NB4 (cell line): ENCODE data around the gene TAF4.
"Not testable (repeated sequence)": the region's sequence is repeated elsewhere in the genome, so short reads cannot be mapped to it uniquely, and the experiment has no call there.

Experiments
- DNase-seq: peaks from one replicate; pipeline ENCODE4 v3.0.0; 2010; ENCODE audit warnings: low read depth
- H3K4me3 ChIP-seq: one replicate; pipeline ENCODE4 v1.5.1; 2011; ENCODE audit warnings: mild to moderate bottlenecking, low read depth, low read length, moderate library complexity
- MYC ChIP-seq: IDR thresholded peaks from 2 replicates; pipeline ENCODE4 v1.6.1; 2011; ENCODE audit warnings: low read depth, low read length
- POLR2A ChIP-seq: IDR thresholded peaks from 2 replicates; pipeline ENCODE4 v1.6.1; 2011; ENCODE audit warnings: mild to moderate bottlenecking; ENCODE audit not compliant: insufficient read length; ENCODE audit errors: extremely low read depth
- TF ChIP-seq, protein P1 (sequence below): IDR thresholded peaks from one replicate; pipeline ENCODE4 v1.5.1; 2012; ENCODE audit warnings: low read depth, low read length
- TF ChIP-seq, protein P2 (sequence below): IDR thresholded peaks from 2 replicates; pipeline ENCODE4 v1.6.1; 2011; ENCODE audit warnings: low read depth, low read length

TAF4 gene

DNA sequence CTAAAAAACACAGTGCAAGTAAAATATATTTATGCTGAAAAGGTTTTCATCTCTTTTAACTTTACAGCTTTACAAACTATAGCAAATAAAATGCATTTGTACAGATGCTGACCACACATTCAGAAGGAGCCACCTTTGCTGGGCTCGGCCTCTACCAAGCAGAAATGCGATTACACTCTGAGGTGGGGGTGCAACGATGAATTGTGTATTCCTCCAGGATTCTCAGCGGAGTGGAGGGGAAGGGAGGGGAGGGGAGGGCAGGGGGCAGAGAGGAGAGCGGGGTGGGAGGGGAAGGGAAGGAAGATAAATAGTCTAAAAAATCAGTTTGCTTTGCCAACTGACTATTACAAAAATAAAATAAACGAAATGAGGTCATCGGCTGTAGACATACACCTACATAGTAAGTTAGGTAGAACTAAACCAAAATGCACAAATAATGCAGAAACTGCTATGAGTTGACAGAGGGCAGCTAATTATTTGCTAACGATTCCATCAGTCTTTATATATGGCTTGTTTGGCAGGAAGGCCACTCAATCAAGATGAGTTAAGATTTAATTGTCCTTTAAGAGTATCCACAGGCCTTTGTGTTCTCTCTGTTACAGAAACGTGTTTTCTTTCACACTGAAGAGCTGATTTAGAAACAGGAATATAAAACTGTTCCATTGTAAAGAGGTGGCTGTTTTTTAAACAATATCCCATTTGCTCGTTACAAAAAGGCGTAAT lies 90.1 kb downstream of the TAF4 start:
- no peak overlapping the region for H3K4me3 ChIP-seq
- no peak for DNase-seq
- TF ChIP-seq, protein P1, sequence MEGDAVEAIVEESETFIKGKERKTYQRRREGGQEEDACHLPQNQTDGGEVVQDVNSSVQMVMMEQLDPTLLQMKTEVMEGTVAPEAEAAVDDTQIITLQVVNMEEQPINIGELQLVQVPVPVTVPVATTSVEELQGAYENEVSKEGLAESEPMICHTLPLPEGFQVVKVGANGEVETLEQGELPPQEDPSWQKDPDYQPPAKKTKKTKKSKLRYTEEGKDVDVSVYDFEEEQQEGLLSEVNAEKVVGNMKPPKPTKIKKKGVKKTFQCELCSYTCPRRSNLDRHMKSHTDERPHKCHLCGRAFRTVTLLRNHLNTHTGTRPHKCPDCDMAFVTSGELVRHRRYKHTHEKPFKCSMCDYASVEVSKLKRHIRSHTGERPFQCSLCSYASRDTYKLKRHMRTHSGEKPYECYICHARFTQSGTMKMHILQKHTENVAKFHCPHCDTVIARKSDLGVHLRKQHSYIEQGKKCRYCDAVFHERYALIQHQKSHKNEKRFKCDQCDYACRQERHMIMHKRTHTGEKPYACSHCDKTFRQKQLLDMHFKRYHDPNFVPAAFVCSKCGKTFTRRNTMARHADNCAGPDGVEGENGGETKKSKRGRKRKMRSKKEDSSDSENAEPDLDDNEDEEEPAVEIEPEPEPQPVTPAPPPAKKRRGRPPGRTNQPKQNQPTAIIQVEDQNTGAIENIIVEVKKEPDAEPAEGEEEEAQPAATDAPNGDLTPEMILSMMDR: no peak
- no peak for TF ChIP-seq POLR2A
- TF ChIP-seq, protein P2, sequence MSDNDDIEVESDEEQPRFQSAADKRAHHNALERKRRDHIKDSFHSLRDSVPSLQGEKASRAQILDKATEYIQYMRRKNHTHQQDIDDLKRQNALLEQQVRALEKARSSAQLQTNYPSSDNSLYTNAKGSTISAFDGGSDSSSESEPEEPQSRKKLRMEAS: no peak
- TF ChIP-seq MYC: no peak

DNA sequence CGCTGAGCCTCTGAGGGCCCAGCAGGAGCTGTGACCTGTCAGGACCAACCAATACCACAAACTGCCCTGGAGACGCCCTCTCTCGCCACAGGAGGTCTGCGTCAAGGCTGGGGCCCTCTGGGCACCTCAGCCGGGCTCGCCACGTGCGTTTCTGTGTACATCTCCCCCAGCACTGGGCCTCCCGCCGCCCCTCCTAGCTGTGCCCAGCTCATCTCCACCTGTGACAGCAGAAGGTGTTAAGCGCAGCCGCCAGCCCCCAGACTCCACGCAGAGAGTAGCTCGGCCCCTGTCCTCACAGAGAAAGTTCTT lies 91.4 kb downstream of the TAF4 start:
- no peak overlapping the region for H3K4me3 ChIP-seq
- TF ChIP-seq MYC: no peak
- no peak for DNase-seq

DNA sequence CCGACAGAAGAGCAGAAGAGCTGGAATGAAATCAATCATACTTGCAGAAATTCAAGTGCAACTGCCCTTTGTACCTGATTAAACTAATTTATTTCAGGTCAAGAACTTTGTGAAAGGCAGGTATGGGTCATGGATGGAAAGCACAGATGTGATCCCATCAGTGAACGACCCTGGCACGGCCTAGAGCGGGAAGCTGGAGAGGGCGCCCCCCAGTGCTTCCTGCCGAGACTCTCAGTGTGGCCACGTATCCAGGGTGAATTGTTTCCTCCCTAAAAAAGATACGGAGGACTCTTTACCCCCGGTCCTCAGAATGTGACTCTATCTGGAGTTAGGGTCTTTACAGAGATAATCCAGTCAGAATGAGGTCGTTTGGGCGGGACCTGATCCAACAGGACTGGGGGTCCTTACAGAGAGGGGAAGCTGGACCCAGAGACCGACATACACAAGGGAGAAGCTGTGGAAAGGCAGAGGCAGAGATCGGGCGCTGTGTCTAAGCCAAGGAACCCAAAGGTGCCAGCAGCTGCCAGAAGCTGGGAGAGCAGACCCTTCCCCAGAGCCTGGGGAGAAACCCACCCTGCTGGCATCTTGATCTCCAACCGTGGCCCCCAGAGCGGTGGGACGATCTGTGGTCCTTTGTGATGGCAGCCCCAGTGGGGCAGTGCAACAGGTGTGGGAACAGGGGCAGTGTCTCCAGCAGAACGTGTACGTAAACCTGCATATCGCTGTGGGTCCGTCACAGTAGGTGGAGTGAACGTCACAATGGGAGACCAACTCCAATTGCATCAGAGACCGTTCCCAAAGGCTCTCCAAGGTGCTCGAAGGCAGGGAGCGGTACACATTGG lies 91.9 kb downstream of the TAF4 start:
- H3K4me3 ChIP-seq: no peak overlapping the region
- DNase-seq: no peak
- TF ChIP-seq, protein P2: no peak
- TF ChIP-seq MYC (no peak), POLR2A (no peak)
- TF ChIP-seq, protein P1: no peak

DNA sequence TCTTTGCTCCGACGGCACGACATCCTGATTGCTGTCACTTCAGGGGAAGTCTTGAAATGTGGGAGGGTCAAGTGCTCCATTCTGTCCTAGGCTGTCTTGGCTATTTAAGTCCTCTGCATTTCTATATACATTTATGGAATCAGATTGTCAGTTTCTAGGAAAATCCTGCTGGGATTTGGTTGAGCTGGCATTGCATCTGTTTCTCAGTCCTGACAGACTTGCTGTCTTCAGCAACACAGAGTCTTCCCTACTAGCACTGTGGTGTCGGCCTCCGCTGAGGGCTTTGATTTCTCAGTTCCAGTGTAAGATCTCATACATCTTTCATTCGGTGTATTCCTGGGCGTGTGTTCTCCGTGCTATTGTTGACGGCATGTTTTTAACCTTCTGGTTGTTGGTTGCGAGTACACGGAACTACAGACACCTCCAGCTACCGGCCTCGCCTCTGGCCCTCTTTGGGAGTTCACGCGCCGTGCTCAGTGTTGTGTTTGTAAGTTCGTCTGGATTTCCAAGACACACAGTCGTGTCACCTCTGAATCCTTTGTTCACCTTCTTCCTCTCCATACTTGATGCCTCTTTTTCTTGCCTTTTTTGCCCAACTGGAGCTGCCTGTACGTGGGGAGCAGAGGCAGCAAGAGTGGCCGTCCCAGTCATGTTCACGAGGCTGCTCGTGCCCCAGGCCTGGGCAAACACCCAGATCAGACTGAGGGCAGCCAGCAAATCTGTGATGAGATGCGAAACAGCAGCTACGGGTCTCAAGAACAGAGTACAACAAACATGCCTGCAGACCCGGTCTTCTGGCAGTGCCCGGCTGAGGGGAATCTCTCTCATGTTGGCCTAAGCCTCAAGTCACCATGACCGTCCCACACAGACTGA lies 92.8 kb downstream of the TAF4 start:
- no peak overlapping the region for H3K4me3 ChIP-seq
- DNase-seq: no peak
- TF ChIP-seq, protein P2: no peak
- TF ChIP-seq POLR2A (no peak), MYC (no peak)
- TF ChIP-seq, protein P1: no peak

DNA sequence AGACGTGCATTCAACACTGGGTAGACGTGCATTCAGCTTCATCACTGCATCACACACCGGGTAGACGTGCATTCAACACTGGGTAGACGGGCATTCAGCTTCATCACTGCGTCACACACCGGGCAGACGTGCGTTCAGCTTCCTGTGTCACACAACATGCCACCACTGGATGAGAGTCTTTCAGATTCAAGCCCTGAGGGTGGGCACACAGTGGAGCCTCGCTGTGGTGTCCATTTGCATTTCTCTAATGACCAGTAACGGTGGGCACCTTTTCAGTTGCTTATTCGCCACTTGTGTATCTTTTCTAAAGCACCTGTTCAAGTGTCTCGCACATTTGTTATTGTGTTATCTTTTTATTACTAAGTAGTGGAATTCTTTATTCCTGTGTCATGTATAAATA lies 94.1 kb downstream of the TAF4 start:
- DNase-seq, H3K4me3 ChIP-seq: not testable (repeated sequence)

DNA sequence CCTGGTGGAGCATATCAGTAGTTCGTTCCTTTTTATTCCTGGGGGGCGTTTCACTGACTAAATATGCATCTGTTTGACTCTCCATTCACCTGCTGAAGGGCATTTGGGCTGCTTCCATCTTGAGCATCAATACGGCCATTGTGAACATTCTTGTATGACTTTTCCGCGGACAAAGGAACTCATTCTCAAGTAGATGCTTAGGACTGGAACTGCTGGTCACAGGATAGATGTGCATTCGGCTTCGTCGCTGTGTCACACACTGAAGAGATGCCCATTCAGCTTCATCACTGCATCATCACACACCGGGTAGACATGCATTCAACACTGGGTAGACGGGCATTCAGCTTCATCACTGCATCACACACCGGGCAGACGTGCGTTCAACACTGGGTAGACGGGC lies 95.3 kb downstream of the TAF4 start:
- no peak for DNase-seq
- H3K4me3 ChIP-seq: no peak overlapping the region
- TF ChIP-seq, protein P2: no peak
- no peak for TF ChIP-seq MYC
- no peak for TF ChIP-seq POLR2A
- TF ChIP-seq, protein P1: no peak
